Stimulated activated CD4-positive, alpha-beta T cell treated with anti-CD3 and anti-CD28 coated beads, Interleukin-4, amount 100 ng/mL, for 4 hours (primary cell): ENCODE data around the gene SLC4A2.

Source experiments
- DNase-seq, 2 experiments: peaks; one replicate each; pipeline ENCODE4 v3.0.0-alpha.2; 2020

The SLC4A2 gene

GRCh38 chr7:151063212-151063561 lies 3.8 kb downstream of the SLC4A2 start:
- DNase-seq = no peak

DNA sequence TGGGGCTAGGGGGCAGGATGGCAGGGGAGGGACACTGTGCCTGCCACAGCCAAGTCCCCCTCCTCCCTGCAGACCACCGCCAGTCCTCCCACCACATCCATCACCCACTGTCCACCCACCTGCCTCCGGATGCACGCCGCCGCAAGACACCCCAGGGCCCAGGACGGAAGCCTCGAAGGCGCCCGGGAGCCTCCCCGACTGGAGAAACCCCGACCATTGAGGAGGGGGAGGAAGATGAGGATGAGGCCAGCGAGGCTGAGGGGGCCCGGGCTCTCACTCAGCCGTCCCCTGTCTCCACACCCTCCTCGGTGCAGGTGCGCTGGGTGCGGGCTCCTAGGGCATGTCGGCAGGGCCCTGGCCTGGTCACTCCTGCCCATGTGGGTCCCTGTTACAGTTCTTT lies 5.1 kb downstream of the SLC4A2 start:
- DNase-seq = no peak

- no peak for DNase-seq
These were observed 5.6 kb downstream of the SLC4A2 start for GRCh38 chr7:151064993-151065392.

DNA sequence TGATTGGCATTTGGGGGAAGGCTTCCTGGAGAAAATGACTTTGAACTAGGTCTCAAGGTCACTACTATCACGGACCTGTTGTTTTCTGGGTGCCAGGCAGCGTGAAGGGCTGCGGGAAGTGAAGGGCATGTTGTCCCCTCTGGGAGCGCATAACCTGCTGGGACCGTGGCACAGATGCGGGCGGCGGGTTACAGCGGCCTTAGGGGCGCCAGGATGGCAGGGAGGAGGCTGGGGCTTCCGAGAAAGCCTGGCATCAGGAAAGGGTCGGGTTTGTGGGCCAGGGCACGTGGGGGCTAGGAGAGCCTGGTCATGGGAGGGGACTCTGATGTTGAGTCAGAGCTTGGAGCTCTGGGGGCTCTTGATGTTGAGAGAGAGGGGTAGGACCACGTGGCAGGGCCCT lies 6.1 kb downstream of the SLC4A2 start:
- DNase-seq = no peak

DNA sequence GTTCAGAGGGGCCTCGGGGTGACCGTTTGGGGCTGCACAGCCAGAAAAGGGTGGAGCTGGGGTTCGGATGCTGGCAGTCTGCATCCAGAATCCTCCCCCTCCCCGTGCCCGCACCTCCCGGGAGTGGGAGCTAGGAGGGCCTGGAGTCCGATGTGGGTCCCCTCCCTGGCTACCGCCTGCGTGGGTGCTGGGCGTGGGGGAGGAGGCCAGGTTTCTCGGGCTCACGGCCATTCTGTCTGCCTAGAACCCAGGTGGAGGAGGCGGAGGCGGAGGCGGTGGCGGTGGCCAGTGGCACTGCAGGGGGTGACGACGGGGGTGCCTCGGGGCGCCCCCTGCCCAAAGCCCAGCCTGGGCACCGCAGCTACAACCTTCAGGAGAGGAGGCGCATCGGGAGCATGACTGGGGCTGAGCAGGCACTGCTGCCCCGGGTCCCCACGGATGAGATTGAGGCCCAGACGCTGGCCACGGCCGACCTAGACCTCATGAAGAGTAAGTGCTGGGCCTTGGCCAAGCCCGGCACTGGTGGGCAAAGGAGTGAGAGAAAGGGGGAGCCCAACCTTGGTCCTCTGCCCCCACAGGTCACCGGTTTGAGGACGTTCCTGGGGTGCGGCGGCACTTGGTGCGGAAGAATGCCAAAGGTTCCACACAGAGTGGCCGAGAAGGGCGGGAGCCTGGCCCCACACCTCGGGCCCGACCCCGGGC lies 7.0 kb downstream of the SLC4A2 start:
- DNase-seq = no peak

DNA sequence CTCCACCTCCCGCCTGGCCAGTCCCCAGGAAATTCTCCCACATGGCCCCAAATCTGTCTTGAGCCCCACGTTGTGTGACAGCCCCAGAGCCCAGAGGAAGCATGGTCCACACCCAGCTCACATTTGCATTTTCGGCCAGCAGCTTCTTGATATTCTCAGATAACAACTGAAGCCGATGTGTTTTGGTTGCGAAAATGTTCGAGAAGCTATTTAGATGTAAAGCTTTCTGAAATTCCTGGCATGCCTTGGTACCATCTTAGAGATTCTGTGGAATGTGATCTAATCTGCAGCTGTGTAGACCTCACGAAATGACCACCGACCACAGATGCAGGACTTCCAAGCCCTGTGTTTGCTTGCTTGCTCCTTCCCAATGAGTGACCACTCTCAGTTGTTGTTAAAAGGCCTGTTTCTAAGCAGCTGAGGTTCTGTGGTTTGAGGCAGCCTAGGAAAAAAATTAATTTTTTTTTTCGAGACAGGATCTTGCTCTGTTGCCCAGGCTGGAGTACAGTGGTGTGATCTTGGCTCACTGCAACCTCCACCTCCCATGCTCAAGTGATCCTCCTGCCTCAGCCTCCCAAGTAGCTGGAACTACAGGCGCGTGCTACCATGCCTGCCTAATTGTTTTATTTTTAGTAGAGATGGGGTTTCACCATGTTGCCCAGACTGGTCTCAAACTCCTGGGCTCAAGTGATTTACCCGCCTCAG lies 8.8 kb downstream of the SLC4A2 start:
- DNase-seq = no peak

DNA sequence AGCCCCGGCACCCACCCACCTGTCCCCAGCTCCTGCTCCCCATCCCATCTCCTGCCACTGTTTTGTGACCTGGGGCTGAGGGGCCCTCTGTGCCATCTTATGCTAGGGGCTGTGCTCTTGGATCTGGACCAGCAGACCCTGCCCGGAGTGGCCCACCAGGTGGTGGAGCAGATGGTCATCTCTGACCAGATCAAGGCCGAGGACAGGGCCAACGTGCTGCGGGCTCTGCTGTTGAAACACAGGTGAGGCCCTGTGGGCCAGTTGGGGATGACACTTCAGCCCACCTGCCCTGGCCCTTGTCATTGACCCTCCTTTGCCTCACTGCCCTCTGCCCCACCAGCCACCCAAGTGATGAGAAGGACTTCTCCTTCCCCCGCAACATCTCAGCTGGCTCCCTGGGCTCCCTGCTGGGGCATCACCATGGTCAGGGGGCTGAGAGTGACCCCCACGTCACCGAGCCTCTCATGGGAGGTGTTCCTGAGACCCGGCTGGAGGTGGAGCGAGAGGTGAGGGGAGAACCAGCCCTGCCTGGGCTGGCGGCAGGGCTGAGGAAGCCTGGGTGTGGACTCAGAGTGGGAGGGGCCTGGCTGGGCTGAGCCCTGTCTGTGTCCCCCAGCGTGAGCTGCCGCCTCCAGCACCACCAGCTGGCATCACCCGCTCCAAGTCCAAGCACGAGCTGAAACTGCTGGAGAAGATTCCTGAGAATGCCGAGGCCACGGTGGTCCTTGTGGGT lies 10.6 kb downstream of the SLC4A2 start:
- DNase-seq = no peak

DNA sequence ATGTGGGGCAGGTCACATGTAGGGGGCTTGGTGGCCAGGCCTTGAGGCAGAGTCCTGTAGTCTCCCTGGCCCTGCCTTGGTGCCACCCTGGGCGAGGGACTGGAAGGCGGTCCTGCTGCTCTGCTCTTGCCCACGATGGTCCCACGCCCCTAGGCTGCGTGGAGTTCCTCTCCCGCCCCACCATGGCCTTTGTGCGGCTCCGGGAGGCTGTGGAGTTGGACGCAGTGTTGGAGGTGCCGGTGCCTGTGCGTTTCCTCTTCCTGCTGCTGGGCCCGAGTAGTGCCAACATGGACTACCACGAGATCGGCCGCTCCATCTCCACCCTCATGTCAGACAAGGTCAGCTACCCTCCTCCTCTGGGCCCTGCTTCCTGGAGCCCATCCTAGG lies 11.2 kb downstream of the SLC4A2 start:
- no peak for DNase-seq

DNA sequence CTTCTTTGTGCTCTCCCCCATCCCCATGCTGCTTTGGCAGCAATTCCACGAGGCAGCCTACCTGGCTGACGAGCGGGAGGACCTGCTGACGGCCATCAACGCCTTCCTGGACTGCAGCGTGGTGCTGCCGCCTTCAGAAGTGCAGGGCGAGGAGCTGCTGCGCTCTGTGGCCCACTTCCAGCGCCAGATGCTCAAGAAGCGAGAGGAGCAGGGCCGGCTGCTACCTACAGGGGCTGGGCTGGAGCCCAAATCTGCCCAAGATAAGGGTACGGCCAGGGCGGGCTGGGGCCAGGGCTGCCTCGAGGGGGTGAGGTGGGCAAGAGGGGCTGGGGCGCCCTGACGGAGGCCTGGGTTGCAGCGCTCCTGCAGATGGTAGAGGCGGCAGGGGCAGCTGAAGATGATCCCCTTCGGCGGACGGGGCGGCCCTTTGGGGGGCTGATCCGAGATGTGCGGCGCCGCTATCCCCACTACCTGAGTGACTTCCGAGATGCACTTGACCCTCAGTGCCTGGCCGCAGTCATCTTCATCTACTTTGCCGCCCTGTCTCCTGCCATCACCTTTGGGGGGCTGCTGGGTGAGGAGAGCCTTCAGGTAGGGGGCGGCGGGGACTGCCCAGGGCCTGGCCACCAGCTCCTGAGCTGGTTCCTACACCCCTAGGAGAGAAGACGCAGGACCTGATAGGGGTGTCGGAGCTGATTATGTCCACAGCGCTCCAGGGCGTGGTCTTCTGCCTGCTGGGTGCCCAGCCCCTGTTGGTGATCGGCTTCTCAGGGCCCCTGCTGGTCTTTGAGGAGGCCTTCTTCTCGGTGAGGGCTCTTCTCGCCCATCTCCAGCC lies 11.9 kb downstream of the SLC4A2 start:
- DNase-seq = no peak

DNA sequence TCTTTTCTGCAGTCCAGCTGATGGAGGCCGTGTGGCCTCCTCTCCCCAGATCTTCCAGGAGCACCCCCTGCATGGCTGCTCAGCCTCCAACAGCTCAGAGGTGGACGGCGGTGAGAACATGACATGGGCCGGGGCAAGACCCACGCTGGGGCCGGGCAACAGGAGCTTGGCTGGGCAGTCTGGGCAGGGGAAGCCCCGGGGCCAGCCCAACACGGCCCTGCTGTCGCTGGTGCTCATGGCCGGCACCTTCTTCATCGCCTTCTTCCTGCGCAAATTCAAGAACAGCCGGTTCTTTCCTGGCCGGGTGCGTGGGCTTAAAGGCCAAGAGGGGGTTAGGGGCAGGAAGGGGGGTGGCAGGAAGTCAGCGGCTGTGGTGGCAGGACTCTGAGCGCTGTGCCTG lies 14.6 kb downstream of the SLC4A2 start:
- DNase-seq = no peak

DNA sequence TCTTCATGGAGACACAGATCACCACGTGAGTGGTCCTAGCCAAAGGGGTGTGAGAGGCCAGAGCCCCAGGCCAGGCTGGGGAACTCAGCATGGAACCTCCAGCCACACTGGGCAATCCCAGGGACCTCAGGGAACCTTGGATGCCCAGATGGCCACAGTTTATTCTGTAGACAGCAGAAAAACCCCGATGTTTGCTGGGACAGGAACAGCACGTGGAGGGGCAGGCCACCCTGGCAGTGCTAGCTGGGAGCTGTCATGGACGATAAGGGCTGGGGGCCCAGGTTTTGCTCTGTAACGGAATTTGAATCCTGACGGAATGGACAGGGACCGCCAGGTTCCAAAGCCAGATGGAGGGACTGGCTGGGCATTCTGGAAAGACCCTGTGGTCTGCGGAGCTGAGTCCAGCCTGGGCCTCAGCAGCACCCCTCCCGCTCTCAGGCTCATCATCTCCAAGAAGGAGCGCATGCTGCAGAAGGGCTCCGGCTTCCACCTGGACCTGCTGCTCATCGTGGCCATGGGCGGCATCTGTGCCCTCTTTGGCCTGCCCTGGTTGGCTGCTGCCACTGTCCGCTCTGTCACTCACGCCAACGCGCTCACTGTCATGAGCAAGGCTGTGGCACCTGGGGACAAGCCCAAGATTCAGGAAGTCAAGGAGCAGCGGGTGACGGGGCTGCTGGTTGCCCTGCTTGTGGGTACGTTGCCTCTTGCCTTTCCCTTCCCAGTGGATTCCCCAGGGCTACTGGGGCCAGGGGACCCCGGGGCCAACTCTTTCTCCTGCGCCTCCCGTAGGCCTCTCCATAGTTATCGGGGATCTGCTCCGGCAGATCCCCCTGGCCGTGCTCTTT lies 15.7 kb downstream of the SLC4A2 start:
- no peak for DNase-seq

DNA sequence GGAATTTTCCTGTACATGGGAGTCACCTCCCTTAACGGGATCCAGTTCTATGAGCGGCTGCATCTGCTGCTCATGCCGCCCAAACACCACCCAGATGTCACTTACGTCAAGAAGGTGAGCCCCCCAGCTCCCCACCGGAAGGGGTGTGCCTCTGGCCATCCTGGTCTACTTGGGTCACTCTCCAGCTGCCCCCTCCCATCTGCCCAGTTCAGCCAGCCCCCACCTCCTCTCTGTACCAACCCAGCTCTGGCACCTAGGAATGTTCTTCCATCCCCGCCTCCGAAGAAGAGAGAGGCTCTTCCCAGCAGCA lies 16.2 kb downstream of the SLC4A2 start:
- no peak for DNase-seq

- no peak for DNase-seq
These were observed 16.6 kb downstream of the SLC4A2 start for GRCh38 chr7:151075978-151076426.

GRCh38 chr7:151076863-151077704 lies 17.7 kb downstream of the SLC4A2 start:
- no peak for DNase-seq

GRCh38 chr7:151077705-151078232 lies 18.4 kb downstream of the SLC4A2 start:
- no peak for DNase-seq

GRCh38 chr7:151078233-151079040 lies 19.0 kb downstream of the SLC4A2 start:
- no peak for DNase-seq

- no peak for DNase-seq
These were observed 20.0 kb downstream of the SLC4A2 start for GRCh38 chr7:151079199-151079910.

DNA sequence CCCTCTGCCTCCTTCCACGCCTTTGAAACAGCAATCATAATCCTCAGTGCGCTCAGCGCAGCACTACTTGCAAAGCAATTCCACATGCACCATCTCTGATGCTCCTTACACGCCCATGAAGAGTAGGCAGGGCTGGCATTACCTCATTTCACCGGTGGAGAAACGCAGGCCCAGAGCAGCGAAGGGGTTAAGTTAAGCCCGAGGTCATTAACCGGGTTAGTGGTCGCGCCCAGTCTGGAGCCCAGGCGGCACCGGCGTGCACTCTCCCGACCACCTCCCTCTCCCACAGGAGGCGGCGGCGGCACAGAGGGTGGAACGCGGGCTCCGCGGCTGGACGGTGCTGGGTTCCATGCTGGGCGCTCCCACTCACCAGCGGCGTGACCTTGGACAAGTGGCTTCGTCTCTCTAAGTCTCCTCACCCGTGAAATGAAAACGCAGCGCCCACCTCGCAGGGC lies 20.7 kb downstream of the SLC4A2 start:
- peak in 1 of 2 experiments; percentile 32 for DNase-seq

DNA sequence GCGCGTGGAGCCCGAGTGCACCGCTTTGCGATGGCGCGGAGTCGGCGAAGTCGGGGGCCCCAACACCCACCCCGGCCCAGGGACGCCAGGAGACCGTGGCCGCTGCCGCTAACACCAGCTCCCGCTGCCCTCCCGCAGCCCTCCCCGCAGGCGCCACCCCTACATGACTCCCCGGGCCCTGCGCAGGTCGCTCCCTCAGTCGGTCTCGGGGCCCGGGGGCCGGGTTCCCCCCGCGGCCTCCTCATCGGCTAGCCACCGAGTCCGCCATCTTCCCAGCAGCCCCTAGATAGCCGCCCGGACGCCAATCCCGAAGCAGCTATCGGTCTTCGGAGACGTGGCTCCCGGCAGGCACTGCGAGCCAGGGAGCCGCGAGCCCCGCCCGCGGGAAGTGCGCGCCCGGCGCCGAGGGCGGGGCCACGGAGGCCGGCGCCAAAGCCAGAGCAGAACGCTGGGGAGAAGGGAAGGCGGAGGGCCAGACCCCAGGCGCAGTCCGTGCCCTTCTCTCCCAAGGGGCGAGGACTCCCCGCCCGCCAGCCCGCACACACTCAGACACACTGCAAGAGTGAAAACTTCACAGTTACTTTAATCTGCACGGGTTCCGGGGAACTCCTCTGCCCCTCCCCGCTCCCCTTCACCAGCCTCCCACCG lies 21.3 kb downstream of the SLC4A2 start, which contains the start of gene FASTK:
FASTK (minus strand) TSS at position 288 of the 648 bp plus-strand sequence; CDS start at position 245, 43 bp downstream.
- peak; percentile 84 to 86 for DNase-seq
